Stimulated activated CD8-positive, alpha-beta memory T cell treated with anti-CD3 and anti-CD28 coated beads, Interleukin-4, amount 100 ng/mL, for 48 hours (primary cell): ENCODE data around the gene MYRFL.

Experiments used
- DNase-seq: peaks from one replicate; pipeline ENCODE4 v3.0.0-alpha.2; 2020

Gene MYRFL

DNA sequence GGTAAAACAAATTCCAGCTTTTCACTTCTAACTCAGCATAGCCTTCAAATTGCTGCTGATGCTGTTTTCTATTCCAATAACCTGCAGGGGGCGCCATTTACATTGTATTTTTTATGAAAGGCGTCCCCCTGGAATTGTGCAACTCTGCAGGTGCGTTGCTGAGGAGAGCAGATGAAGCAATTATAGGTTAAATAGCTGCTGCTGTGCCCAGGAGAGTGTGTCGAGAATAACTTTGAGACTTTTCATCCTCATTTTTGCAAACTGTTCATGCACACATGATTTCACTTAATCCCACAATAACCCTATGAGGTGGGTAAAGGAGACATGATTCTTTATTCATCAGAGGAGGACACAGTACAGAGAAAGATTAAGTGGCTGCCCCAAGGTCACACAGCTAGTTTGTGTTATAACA is 75.7 kb downstream of the MYRFL start:
- peak; percentile 82 for DNase-seq

DNA sequence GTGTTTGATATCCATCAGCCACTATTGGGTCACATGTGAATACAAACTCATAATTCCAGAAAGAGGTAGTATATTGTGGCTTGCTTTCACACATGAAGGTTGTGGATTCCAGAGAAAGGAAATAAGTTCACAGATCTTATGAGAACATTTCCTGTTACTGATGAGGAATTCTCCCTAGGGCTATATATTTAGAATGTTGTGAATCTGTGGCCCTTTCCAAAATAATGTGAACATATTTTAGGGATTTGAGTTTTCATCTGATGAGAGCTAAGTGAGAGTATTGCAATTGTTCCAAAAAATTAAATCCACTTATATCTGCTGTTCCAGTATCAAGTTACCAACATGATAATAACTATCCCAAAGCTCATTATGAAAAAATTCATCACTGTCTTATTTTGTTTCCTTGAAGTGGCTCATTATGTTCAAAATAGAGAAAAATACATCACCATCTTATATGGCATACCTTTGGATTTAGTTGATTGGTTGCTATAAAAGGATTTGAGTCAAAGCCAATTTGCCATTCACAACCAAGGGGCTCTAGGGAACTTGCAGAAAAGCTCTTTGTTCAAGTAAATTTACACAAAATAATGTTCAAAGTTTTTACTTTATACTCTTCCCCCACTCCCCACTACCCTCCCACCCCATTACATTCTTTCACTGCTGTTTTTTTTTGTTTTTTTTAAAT is 76.3 kb downstream of the MYRFL start:
- DNase-seq, result no peak

DNA sequence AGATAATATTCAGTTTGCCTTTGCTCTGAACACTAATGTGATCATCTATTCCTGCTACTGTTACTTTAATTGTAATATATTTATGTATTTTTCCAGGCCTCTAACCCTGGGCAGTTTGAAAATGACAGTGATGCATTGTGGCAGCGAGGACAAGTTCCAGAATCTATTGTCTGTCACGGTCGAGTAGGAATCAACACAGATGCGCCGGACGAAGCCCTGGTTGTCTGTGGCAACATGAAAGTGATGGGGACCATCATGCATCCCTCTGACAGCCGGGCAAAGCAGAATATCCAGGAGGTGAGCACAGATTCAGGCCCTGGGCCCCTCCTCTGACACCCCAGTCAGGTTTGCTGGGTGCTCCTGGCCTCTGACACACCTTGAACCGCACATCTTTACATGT is 78.5 kb downstream of the MYRFL start:
- DNase-seq, result no peak

DNA sequence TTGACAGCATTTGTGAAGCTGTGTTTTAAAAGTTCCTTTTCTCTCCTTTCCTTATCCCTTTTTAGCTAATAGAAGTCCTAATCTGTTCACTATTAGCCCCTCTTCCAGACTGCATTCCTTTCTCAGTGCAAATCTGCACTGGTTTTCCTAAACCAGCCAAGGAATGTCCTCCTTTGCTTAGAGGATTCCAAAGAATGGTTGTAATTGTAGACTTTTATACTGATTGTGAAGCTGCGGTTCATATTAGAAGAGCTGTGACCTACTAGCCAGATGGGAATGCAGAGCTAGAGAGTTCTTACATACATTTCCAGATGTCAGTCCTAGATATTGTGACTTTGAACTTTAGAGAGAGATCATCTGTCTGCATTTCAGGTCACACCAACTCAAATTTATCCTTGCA is 79.8 kb downstream of the MYRFL start:
- DNase-seq, result no peak

DNA sequence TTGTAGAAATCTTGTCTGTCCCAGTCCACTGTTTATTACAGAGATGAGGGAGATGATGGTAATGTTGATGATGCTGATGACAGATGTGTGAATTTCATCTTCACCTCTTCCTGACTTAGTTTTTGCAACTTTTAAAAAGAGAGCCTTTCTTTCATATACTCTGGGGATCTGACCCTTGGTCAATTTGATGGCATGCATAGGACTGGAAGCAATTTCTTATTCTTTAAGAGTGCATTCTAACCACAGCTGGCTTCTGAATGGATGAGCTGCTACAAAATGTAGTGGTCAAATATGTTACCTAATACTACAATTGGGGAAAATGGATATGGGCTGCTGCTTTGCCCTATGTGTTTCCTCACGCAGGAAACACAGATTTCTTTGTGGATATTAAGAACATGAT is 80.8 kb downstream of the MYRFL start:
- no peak for DNase-seq

DNA sequence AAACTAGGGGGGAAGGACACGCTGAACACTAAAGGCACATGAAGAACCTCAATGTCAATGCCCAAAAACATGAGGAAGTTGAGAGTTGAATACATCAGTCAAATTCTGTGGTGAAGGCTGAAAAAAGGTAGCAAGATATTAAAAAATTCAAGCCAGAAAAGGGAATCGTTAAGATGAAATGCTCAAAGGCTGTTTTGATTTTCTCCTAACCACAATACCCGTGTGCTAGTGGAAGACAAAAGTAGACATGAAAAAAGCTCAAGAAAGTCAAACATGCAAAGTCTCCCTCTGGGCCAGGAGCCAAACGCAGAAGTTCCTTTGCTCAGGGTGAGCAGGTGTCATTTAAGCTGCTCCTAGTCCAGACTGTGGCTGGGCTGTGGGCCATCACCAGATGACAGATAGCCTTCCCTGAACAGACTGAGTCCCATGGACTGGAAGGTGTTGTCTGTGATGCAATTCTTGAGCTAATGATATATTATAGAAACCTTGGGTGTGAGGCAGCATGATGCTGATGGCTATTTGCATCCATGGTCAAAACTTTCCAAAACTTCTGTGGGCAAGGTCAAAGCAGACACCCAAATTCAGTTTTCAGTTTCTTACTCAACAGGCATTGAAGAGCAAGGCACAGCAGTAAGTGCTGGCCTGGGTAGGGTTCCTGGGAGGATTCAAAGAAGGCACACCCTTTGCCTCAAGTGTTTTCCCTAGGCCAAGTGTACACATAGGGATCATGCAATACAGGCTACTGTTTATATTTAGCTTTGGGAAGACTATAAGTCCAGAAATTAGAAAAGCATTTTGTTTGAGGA is 81.6 kb downstream of the MYRFL start:
- DNase-seq, result no peak

DNA sequence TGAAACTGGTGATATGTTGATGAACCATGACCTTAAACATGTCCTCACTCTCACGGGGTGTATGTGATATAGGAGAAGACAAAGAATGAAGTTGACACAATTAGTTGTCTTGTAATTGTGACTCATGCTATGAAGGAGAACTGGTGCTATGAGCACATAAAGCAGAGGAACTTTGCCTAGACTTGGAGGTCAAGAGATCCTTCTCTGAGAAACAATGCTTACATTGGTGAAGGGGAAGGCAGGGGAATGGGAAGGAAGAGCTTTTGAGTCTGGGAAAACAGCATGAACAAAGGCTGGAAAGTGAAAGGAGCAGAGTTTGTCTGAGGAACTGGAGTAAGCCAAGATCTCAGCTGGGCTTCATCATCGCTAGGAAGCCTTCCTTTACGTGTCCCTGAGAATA is 83.2 kb downstream of the MYRFL start:
- no peak for DNase-seq

DNA sequence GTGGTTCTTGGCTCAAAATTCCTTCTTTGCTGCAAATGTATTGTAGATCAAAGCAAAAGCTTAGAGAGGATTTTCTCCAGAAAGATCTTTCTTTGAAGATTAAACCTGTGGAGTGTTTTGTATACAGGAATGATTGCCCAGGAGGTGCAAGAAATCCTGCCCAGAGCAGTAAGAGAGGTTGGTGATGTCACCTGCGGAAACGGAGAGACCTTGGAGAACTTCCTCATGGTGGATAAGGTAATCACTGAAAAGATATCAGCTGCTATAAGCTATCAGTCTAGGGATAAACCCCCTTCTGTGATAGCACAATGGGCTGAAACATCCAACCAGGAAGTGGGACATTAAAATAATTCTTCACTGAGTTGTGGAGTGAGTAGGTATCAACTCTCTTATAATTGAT is 85.7 kb downstream of the MYRFL start:
- DNase-seq, result no peak

DNA sequence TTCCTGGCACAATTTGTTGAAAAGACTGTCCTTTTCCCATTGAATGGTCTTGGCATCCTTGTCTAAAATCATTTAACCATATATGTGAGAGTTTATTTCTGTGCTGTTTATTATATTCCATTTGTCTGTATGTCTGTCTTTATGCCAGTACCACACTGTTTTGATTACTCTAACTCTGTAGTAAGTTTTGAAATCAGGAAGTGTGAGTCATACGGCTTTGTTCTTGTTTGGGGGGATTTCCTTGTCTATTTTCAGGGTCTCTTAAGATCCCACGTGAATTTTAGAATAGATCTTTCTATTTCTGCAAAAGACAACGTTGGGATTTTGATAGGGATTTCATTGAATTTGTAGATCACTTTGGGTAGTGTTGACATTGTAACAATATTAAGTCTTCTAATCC is 88.5 kb downstream of the MYRFL start:
- DNase-seq, result no peak

DNA sequence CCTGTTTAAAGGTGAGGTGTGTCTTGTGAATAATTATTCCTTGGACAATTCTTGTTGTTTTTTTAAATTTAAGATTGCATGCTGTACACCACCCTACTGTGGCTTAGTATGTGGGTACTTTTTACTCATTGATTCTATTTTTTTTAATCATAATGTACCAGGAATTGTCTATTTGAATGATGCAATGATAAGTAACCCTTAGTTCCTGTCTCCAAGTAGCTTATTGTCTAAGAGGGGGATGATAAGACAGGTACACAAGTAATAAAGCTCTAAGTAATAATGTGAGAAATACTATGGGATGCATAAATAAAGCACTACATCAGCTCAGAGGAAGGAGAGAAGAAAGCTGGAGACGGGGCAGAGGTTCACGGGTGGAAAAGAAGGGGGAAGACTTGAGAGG is 90.9 kb downstream of the MYRFL start:
- no peak for DNase-seq

DNA sequence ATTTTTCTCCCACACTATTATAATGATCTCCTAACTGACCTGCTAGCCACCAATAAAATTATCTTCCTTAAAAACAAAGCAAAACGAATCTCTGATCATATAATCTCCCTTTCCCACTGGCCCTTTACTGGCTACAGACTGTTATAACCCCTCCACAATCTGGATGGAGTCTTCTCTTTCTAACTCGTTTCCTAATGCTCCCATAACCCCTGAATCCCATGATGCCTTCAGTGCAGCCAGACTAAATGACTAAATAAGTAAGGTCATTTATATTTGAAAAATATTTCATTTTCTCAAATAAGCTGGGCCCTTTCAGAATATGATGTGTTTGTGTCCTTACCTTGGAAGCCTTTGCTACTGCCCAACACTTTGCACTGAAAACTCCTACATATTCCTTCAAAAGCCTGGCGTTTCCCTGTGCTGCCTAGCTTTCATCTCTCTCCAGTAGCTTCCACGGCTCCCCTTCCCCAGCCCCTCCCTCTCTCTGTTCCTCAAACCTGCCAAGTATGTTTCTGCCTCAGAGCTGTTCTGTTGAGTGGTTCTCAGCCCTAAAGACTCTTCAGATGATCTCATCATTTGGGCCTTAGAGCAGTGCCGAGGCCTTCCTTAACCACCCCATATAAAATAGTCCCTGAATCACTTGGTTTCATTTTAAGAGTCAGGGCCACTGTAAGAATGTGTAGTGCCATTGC is 91.7 kb downstream of the MYRFL start:
- DNase-seq, result no peak

DNA sequence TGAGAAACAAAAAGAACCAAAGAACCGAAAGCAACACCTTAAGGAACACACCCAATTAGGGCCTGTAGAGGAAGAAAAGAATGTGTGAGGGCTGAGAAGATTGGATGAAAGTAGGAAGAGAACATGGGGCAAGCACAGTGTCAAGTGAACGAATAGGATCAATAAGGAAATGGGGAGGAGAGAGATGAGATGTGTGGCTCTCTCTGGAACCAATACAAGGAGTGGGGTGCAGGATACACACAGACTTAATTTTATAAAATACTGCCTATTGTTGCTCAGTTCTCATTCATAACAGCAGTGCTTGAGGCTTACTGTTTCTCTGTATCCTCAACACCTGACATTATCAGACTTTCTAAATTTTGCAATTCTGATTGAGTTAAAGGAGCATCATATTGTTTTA is 93.3 kb downstream of the MYRFL start:
- DNase-seq, result no peak

DNA sequence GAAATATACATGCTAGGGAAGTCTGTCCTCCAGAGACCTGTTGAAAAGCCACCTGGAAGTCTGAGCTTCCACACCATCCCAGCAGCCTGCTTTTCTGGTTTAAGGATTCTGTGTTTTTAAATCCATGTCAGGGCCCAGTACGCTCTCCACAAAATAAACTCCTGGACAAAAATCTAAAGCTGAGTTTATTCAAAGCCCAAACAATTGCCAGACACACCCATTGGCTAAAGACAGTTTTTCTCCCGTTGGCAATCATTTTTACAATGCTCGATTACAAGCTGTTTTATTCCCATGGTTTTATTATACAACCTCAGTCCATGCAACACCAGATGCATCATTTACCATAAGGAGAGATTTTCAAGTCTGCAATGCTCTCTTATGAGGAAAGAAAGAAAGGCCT is 94.5 kb downstream of the MYRFL start:
- no peak for DNase-seq

DNA sequence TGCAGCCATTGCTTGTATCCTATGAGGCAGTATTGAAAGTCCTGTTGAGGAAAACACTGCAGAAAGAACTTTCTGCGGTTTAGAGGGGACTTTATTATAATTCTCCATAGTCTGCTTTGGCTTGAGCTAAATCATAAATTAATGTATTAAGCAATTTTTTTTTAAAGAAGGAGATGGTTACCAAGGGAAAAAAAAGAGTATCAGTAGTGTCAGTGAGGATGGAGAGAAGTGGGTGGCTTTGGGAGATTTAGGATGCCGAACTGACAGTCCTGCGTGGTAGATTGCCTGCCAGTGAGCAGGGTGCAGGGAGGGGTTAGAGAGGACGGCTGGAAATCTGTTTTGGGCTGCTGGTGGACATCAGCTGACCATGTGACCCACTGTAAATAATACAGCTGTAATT is 96.8 kb downstream of the MYRFL start:
- DNase-seq, result no peak

DNA sequence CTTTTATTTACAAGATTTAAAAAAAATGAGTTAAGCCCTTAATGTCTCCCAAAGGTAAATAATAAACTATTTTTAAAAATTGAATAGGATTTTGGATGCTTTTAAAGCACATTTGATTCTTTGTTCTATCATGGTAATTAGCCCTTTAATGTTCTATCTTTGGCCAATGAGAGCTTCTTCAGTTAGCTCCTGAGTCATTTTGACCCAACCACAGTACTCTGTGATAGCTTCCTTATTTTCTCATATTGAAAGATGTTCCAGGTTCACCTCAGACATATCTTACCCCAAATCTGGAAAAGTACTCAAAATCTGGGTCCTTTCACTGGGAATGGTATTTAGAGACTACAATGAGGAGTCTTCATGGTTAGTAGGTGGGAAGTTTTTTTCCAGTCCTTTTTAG is 98.0 kb downstream of the MYRFL start:
- no peak for DNase-seq

DNA sequence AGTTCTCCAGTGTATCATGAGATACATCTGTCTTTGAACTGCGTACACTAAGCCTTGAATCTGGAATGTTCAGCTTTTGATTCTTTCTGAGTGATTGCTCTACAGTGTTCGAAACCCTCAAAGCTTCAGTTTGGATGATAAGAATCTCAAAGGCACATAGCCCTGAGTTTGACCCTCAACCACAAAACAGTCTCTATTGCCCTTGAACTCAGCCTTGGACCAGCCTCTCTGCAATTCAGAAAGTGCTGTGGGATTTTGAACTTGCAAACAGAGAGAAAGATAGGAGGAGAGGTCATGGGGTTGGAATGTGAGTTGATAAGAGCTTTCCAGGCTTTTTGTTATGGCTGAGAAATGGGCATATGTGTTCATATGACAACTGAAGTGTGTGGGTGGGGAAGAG is 100.3 kb downstream of the MYRFL start:
- DNase-seq, result no peak

DNA sequence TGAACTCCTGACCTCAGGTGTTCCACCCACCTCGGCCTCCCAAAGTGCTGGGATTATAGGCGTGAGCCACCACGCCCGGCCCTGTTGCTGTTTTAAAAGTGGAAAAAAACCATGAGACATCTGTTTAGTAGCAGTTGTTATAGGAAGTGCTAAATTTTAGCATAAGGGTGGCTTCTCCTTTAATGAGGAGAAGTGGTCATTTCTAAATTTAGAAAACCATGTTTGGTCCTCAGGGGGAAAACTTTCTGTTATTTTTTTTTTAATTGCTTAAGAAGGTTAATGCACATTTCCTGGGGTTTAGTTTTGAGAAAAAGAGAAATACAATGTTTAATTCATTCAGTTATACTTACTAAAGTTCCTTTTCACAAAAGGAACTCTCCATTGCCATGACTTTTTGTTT is 102.1 kb downstream of the MYRFL start:
- DNase-seq, result no peak

DNA sequence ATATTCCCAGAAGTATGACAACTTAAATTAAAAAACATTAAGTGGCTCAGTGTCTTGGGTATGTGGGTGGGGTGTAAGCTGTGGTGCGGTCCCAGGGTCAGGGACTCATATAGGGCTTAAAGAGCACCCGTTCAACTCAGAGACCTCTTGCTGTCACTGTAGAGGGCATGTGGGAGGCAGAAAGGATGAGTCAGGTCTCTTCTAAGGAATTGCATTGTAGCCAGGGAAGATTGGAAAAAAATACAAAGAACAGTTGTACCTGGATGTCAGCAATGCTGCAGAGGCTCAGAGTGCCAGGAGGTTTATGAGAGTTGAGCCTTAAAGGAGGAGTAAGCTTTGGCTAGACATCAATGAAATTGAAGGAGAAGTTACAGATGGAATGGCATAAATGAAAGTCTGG is 104.1 kb downstream of the MYRFL start:
- no peak for DNase-seq

DNA sequence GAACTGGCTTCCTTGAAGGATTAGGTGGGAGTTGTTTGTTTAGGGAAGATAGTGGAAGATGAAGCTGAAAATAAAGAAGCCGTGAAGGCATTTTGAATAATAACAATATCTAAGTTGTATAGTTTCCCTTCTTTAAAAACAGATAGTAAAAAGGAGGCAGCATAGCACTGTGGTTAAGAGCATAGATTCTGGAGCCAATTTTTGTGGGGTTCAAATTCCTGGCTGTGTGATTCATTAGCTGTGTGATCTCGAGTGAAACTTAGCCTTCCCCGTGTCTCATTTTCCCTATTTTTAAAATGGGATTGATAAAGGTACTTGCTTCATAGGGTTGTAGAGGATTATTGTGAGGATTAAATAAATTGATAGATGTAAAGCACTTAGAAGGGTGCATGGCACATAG is 104.5 kb downstream of the MYRFL start:
- DNase-seq, result no peak

DNA sequence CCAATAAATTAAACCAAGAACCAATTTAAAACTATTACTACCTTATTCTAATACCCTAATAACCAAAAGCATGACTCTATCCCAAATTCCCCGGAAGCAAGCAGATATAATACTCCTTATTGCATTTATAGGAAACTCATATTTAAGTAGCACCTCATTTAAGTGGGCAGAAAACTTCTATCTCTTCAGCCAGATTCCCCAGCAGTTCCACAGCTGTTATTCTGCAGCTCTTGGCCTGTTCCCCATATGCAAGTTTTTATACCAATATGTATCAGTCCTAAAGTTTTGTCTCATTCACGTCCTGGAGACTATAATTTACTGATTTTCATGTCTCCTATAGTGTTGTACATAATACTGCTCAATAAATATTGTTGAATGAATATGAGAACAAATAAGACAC is 106.5 kb downstream of the MYRFL start:
- DNase-seq, result no peak

DNA sequence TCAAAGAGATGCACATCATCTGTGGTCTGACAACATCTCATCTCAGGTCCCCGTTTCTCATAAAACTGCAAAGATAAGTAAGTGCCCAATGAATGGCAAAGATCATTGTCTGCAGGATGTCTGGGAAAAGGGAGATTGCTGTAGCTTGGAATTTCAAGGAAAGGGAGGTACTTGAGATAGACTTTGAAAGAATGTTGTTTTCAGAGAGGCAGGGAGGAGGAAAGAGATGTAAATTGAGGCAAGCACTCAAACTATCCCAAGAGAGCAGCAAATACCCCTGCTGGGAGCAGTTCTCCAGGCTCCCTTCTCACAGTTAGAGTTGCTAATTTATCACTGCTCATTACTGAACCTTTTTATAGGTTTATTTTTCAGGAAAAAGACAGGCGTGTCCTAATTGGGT is 107.1 kb downstream of the MYRFL start:
- DNase-seq, result no peak

DNA sequence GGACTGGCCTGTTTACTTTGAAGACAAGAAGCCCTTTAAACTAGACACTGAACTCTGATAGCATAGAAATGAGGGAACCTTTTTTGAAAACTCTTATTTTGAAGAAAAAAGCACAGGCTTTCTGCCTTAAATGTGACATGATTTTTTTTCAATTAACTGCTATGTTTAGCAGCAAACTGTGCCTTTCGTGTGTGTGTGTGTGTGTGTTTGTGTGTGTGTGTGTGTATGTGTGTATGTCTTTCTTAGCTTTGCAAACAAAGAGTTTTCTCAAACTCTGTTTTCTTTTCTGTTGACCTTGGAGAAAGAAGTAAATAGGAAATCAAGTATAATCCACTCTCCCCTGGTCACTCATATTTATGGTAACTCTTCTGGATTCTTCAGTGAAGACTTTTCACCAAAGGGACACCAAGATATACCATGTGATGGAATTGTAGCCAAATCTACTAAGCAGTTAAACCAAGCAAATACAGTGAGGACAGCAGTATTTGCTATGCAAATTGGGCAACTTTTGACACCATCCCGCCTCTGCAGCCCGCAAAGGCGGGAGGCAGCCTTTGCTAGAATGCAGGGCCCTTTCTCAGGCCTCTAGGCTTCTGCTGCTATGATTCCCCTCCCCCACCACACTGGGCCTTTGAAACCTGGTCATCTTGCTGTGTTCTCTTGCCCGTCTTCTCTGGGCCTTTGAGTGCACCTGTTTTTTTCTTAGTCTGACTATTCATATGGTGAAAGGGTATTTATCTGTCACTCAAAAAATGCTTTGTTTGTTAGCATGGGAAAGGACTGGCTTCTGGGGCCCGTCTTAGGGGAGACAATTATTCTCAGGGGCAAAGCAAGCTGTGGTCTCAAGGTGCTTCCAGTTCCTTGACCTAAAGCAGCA is 107.9 kb downstream of the MYRFL start:
- DNase-seq, result no peak

DNA sequence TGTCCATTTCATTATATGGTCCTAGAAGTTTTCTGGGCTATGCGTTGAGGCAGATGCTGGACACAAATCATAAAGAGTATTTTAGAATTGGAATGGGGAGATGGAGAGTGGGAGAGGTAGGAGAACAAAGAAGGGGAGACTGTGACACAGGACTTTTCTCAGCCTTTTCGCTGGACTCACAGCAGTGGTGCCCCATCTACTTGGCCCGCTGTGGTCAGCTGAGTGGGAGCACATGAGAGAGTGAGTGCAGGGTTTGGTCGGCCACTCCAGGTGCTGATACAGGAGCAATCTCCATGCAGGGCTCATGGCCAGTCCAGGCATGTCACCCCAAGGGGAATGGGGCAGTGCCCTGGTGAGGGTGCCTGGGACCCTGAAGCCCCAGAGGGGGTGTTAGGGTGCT is 109.0 kb downstream of the MYRFL start:
- no peak for DNase-seq
